Tibial nerve (tissue), 4 donors: ENCODE data around the gene AQP1. TPM values are rescaled to one million over a fixed set of nuclear protein-coding genes. Genes with fewer than 3 reads are reported as not detected.

Experiments
- DNase-seq, 2 donors: peaks; one replicate each; pipeline ENCODE4 v3.0.0-alpha.2; 2019; ENCODE audit warnings: low spot score in 2 of 2
- H3K27ac ChIP-seq, 4 donors: fragments of 200-600 bp; sonication (generic) in 3 of 4; one replicate each; pipeline ENCODE4 v1.5.1; 2017 to 2019; ENCODE audit warnings: mild to moderate bottlenecking in 1 of 4
- H3K27me3 ChIP-seq, 2 donors: fragments of 200-600 bp; sonication (generic) in 1 of 2; one replicate each; pipeline versions ENCODE4 v1.5.1 to v1.6.0; 2017 to 2019
- H3K36me3 ChIP-seq, 3 donors: fragments of 200-600 bp; sonication (generic); one replicate each; pipeline ENCODE4 v1.5.1; 2018 to 2019
- H3K4me1 ChIP-seq, 4 donors: fragments of 200-600 bp; sonication (generic) in 3 of 4; one replicate each; pipeline ENCODE4 v1.5.1; 2017 to 2019
- H3K4me3 ChIP-seq, 4 donors: fragments of 200-600 bp; sonication (generic) in 3 of 4; one replicate each; pipeline ENCODE4 v1.5.1; 2017 to 2019; ENCODE audit warnings: mild to moderate bottlenecking in 1 of 4, moderate library complexity in 1 of 4
- H3K9me3 ChIP-seq, 4 donors: fragments of 200-600 bp; sonication (generic) in 3 of 4; one replicate each; pipeline ENCODE4 v1.5.1; 2017 to 2019
- CTCF ChIP-seq, 5 experiments: fragments of 200-600 bp in 3 of 5; fragments of 450-650 bp in 2 of 5; sonication (generic) in 3 of 5; IDR thresholded peaks; one replicate each; pipeline ENCODE4 v1.5.1; 2016 to 2019; ENCODE audit warnings: antibody characterized with exemption in 5 of 5, mild to moderate bottlenecking in 3 of 5, moderate library complexity in 2 of 5
- EP300 ChIP-seq, 2 donors: sonication (generic); formaldehyde crosslinking; IDR thresholded peaks; one replicate each; pipeline ENCODE4 v1.6.1; 2017; ENCODE audit warnings: antibody characterized with exemption in 2 of 2, mild to moderate bottlenecking in 1 of 2
- POLR2A ChIP-seq, 2 donors: fragments of 450-650 bp; IDR thresholded peaks; one replicate each; pipeline ENCODE4 v1.6.1; 2017; ENCODE audit warnings: antibody characterized with exemption in 2 of 2, mild to moderate bottlenecking in 2 of 2, moderate library complexity in 2 of 2
- WGBS, 2 donors: methylation state at CpG; one replicate each; pipeline ENCODE4 v1.1.5; 2018; 5-methylcytosine and 5-hydroxymethylcytosine counted together
- total RNA-seq, 4 donors: library from RNA; depleted of rRNA; stranded (reverse); fragments of >200 nt; gene quantifications; one replicate each; pipeline ENCODE4 v1.1.0, GENCODE V29; 2016

The AQP1 gene
- total RNA-seq, 4 donors from 2014 or later, result 352 to 818 (median 624) TPM

- peaks cover 0 to 63% (median 22%) of the 10 kb centered on the region in 4 donors for H3K4me1 ChIP-seq
- TF ChIP-seq EP300 (IDR thresholded peaks at IDR 0.05) (no peak), POLR2A (IDR thresholded peaks at IDR 0.05) (no peak), CTCF (IDR thresholded peaks at IDR 0.05) (no peak)
- no peak for DNase-seq
- no peaks in the 10 kb centered on the region for H3K27me3 ChIP-seq
- no peaks in the 10 kb centered on the region for H3K36me3 ChIP-seq
- WGBS, 2 donors, result 94% methylated on average over 4 of the region's 4 CpGs
- no peak overlapping the region for H3K4me3 ChIP-seq
- peak overlapping the region in 2 of 4 donors; percentile 43 to 72 for H3K27ac ChIP-seq
- no peaks in the 10 kb centered on the region for H3K9me3 ChIP-seq
These were observed 45.8 kb upstream of the AQP1 start for GRCh38 chr7:30865821-30866220.

- Histone ChIP-seq H3K9me3 (no peaks in the 10 kb centered on the region), H3K4me1 (peaks cover 0 to 59% (median 20%) of the 10 kb centered on the region in 4 donors), H3K27ac (no peak overlapping the region), H3K27me3 (no peaks in the 10 kb centered on the region), H3K4me3 (no peak overlapping the region), H3K36me3 (peaks cover 0 to 6% (median 0%) of the 10 kb centered on the region in 3 donors)
- TF ChIP-seq CTCF (IDR thresholded peaks at IDR 0.05) (no peak), EP300 (IDR thresholded peaks at IDR 0.05) (no peak), POLR2A (IDR thresholded peaks at IDR 0.05) (no peak)
- no peak for DNase-seq
- whole genome bisulfite sequencing, 2 donors, result 79 to 85% methylated on average over 7 of the region's 7 CpGs
These were observed 44.7 kb upstream of the AQP1 start for GRCh38 chr7:30866939-30867338.

- WGBS, 2 donors, result 83 to 90% methylated on average over 1 of the region's 1 CpG
- Histone ChIP-seq H3K4me1 (peaks cover 0 to 53% (median 19%) of the 10 kb centered on the region in 4 donors), H3K36me3 (peaks cover 0 to 12% (median 0%) of the 10 kb centered on the region in 3 donors), H3K27ac (peak overlapping the region in 1 of 4 donors; percentile 2), H3K4me3 (no peak overlapping the region), H3K9me3 (no peaks in the 10 kb centered on the region), H3K27me3 (no peaks in the 10 kb centered on the region)
- no peak for TF ChIP-seq EP300 (IDR thresholded peaks at IDR 0.05)
- no peak for TF ChIP-seq POLR2A (IDR thresholded peaks at IDR 0.05)
- no peak for TF ChIP-seq CTCF (IDR thresholded peaks at IDR 0.05)
- DNase-seq, result no peak
These were observed 44.2 kb upstream of the AQP1 start for GRCh38 chr7:30867483-30867882.

- Histone ChIP-seq H3K4me1 (peaks cover 0 to 28% (median 2%) of the 10 kb centered on the region in 4 donors), H3K27ac (no peak overlapping the region), H3K9me3 (peaks cover 0 to 7% (median 0%) of the 10 kb centered on the region in 4 donors), H3K27me3 (no peaks in the 10 kb centered on the region), H3K36me3 (peaks cover 0 to 37% (median 0%) of the 10 kb centered on the region in 3 donors), H3K4me3 (no peak overlapping the region)
- TF ChIP-seq POLR2A (IDR thresholded peaks at IDR 0.05), result no peak
- no peak for TF ChIP-seq EP300 (IDR thresholded peaks at IDR 0.05)
- TF ChIP-seq CTCF (IDR thresholded peaks at IDR 0.05), result no peak
- 76 to 77% methylated on average over 13 of the region's 13 CpGs for WGBS, 2 donors
- DNase-seq, result no peak
These were observed 41.6 kb upstream of the AQP1 start for GRCh38 chr7:30869794-30870611.

GRCh38 chr7:30870821-30871518, 40.7 kb upstream of the AQP1 start:
- Histone ChIP-seq H3K9me3 (peaks cover 0 to 7% (median 0%) of the 10 kb centered on the region in 4 donors), H3K36me3 (peaks cover 0 to 46% (median 0%) of the 10 kb centered on the region in 3 donors), H3K27ac (peak overlapping the region in 1 of 4 donors; percentile 22), H3K4me1 (peaks cover 0 to 24% (median 2%) of the 10 kb centered on the region in 4 donors), H3K4me3 (no peak overlapping the region), H3K27me3 (no peaks in the 10 kb centered on the region)
- WGBS, 2 donors, result 71 to 79% methylated on average over 5 to 10 of the region's 10 CpGs
- DNase-seq, result no peak
- TF ChIP-seq CTCF (IDR thresholded peaks at IDR 0.05) (no peak), POLR2A (IDR thresholded peaks at IDR 0.05) (no peak), EP300 (IDR thresholded peaks at IDR 0.05) (no peak)
